Osteocyte (in vitro differentiated cells): ENCODE data around the gene CXCL13. TPM values are rescaled to one million over a fixed set of nuclear protein-coding genes. Genes with fewer than 3 reads are reported as not detected.
"Not testable (repeated sequence)": the region's sequence is repeated elsewhere in the genome, so short reads cannot be mapped to it uniquely, and the experiment has no call there.

Experiments
- DNase-seq: peaks from one replicate; pipeline ENCODE4 v3.0.0; 2021; ENCODE audit warnings: mixed read lengths; ENCODE audit not compliant: unreplicated experiment; ENCODE audit errors: extremely low spot score
- H3K27ac Mint-ChIP-seq: one replicate; pipeline ENCODE4 v1.8.0; 2021; ENCODE audit warnings: mild to moderate bottlenecking, mixed read lengths; ENCODE audit not compliant: unreplicated experiment
- H3K27me3 Mint-ChIP-seq: one replicate; pipeline ENCODE4 v1.8.0; 2021; ENCODE audit warnings: mixed read lengths; ENCODE audit not compliant: unreplicated experiment
- H3K36me3 Mint-ChIP-seq: one replicate; pipeline ENCODE4 v1.8.0; 2021; ENCODE audit warnings: mixed read lengths; ENCODE audit not compliant: unreplicated experiment
- H3K4me1 Mint-ChIP-seq: one replicate; pipeline ENCODE4 v1.8.0; 2021; ENCODE audit warnings: mixed read lengths; ENCODE audit not compliant: unreplicated experiment
- H3K4me3 Mint-ChIP-seq: one replicate; pipeline ENCODE4 v1.8.0; 2021; ENCODE audit warnings: mild to moderate bottlenecking, moderate library complexity, mixed read lengths; ENCODE audit not compliant: unreplicated experiment
- H3K9me3 Mint-ChIP-seq: one replicate; pipeline ENCODE4 v1.8.0; 2021; ENCODE audit warnings: mixed read lengths; ENCODE audit not compliant: unreplicated experiment
- long read RNA-seq: library from polyadenylated mRNA; unstranded; transcript quantifications from one replicate; pipeline ENCODE4 v2.0.0, GENCODE V29; 2021
- total RNA-seq: library from RNA; stranded (reverse); gene quantifications from 2 replicates; pipeline ENCODE4 v1.2.1, GENCODE V29; 2021
- TF ChIP-seq, protein P1 (sequence below): fragments of 200-600 bp; sonication (generic); IDR thresholded peaks from 2 replicates; pipeline ENCODE4 v1.5.0; 2021; ENCODE audit warnings: antibody characterized with exemption, mild to moderate bottlenecking, moderate library complexity

Gene CXCL13, protein sequence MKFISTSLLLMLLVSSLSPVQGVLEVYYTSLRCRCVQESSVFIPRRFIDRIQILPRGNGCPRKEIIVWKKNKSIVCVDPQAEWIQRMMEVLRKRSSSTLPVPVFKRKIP
- not detected in 2 replicates for total RNA-seq
- long read RNA-seq = 0 reads

DNA sequence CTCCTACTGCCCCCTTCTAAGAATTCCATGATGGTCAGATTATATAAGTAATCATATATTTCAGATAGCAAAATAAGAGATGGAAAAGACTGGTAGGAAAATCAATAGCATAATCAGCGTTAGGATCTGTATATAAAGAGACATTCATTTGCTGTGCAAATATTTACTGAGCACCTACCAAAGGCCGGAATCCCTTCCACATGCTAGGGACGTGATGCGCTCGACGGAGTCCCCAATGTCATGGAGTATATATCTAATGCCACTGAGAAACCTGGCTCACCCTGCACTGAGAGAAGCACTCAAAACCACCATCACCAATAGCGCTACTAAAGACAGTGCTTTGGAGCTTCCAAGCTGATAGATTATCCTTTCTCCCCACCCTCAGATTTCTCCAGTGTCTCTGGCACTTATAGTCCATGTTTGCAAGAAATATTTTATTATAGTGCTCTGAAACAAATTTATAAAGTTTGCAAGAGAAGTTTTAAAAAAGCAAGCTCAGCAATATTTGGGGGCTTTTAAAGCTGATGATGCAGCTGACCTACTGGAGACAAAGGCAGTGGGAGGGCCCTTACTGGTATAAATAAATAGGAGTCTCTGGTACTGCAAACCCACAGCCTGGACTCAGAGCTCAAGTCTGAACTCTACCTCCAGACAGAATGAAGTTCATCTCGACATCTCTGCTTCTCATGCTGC, at the start of gene CXCL13:
TSS of gene CXCL13 (plus strand) at position 611 of the 693 bp plus-strand sequence. CDS start at position 657, 46 bp downstream.
- no peak within 1 kb of the TSS for H3K27ac Mint-ChIP-seq
- no peaks in the 10 kb centered on the region for H3K9me3 Mint-ChIP-seq
- peaks cover 85% of the 10 kb centered on the region for H3K27me3 Mint-ChIP-seq
- no peaks in the 10 kb centered on the region for H3K36me3 Mint-ChIP-seq
- H3K4me3 Mint-ChIP-seq = no peak within 1 kb of the TSS
- TF ChIP-seq, protein P1, sequence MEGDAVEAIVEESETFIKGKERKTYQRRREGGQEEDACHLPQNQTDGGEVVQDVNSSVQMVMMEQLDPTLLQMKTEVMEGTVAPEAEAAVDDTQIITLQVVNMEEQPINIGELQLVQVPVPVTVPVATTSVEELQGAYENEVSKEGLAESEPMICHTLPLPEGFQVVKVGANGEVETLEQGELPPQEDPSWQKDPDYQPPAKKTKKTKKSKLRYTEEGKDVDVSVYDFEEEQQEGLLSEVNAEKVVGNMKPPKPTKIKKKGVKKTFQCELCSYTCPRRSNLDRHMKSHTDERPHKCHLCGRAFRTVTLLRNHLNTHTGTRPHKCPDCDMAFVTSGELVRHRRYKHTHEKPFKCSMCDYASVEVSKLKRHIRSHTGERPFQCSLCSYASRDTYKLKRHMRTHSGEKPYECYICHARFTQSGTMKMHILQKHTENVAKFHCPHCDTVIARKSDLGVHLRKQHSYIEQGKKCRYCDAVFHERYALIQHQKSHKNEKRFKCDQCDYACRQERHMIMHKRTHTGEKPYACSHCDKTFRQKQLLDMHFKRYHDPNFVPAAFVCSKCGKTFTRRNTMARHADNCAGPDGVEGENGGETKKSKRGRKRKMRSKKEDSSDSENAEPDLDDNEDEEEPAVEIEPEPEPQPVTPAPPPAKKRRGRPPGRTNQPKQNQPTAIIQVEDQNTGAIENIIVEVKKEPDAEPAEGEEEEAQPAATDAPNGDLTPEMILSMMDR = no peak
- no peak for DNase-seq
- no peaks in the 10 kb centered on the region for H3K4me1 Mint-ChIP-seq

DNA sequence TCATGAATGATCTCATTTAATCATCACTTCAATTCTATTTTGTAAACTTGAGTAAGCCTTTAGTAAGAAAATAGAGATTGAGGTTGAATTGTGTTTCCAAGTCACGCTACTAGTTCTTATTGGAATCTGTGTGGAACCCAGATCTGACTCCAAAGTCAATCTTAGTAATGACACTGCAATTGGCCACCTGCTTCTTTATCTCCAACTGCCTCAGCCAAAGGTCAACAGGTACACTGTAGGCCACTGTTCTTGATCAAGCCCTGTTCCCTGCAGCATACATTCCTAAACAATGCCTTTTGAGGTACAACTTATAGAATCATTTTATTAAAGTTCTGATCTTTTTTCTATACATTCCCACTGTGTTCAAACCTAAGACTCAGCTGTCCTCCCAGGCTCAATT, 45.5 kb upstream of the CXCL13 start:
- no peak overlapping the region for H3K27ac Mint-ChIP-seq
- DNase-seq = no peak
- H3K9me3 Mint-ChIP-seq = peaks cover 13% of the 10 kb centered on the region
- H3K36me3 Mint-ChIP-seq = no peaks in the 10 kb centered on the region
- no peaks in the 10 kb centered on the region for H3K4me1 Mint-ChIP-seq
- peaks cover 14% of the 10 kb centered on the region for H3K27me3 Mint-ChIP-seq
- TF ChIP-seq, protein P1 = no peak
- no peak overlapping the region for H3K4me3 Mint-ChIP-seq

DNA sequence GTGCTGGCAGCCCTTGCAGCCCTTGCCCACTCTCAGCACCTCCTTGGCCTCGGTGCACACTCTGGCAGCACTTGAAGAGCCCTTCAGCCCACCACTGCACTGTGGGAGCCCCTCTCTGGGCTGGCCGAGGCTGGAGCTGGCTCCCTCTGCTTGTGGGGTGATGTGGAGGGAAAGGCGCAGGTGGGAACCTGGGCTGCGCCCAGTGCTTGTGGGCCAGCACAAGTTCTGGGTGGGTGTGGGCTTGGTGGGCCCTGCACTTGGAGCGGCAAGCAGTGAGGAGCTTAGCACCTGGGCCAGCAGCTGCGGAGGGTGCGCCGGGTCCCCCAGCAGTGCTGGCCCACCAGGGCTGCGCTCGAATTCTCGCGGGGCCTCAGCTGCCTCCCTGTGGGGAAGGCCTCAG, 43.9 kb upstream of the CXCL13 start:
- DNase-seq, H3K4me1 Mint-ChIP-seq, H3K9me3 Mint-ChIP-seq: not testable (repeated sequence)

DNA sequence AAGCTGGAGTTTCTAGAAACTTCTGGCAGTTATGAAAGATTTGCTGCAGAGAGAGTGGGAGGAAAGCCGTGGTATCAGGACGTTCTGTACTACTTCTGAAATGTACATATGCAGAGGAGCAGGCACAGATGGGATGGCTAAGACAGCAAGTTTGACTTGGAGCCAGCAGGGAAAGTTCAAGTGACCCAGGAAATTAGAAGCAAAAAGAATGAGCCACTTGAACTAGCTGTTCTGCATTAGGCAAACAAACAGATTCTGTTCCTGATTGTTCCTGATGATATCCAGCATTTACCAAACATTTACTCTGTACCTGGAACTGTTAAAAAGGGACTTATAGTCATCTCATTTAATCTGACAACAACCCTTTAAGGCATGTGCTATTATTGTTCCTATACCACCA, 41.4 kb upstream of the CXCL13 start:
- Mint-ChIP-seq H3K4me3 (no peak overlapping the region), H3K4me1 (no peaks in the 10 kb centered on the region), H3K27ac (no peak overlapping the region), H3K9me3 (peaks cover 8% of the 10 kb centered on the region), H3K27me3 (peaks cover 25% of the 10 kb centered on the region), H3K36me3 (no peaks in the 10 kb centered on the region)
- no peak for DNase-seq
- TF ChIP-seq, protein P1 = no peak

More for the DNA sequence above, 43.9 kb upstream of the CXCL13 start:
- H3K36me3 Mint-ChIP-seq, H3K4me3 Mint-ChIP-seq, H3K27ac Mint-ChIP-seq: not testable (repeated sequence)
- H3K27me3 Mint-ChIP-seq = peaks cover 15% of the 10 kb centered on the region

DNA sequence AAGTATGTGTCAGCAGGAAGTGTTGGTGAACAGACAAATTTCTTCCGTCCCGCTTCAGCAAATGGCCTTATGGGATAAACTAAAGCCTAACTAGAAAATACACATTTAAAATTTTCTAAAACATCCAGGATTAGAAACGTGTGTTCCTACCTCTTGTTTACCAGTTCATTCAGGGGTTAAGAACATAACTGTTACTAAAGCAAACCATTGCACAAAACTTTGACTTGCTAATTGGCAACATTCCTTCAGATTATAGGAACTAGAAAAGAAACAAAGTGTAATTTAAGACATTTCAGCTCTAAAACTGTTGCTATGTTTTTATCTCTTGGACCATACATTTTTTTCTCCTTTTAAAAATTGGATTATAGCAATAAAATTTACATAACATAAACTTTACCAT, 39.5 kb upstream of the CXCL13 start:
- Mint-ChIP-seq H3K4me3 (no peak overlapping the region), H3K27me3 (peaks cover 30% of the 10 kb centered on the region), H3K9me3 (peaks cover 12% of the 10 kb centered on the region), H3K36me3 (no peaks in the 10 kb centered on the region), H3K4me1 (no peaks in the 10 kb centered on the region), H3K27ac (no peak overlapping the region)
- TF ChIP-seq, protein P1 = no peak
- DNase-seq = no peak
